ENCODE data around the gene AMER1.
"Not testable (repeated sequence)": the region's sequence is repeated elsewhere in the genome, so short reads cannot be mapped to it uniquely, and the experiment has no call there.

Gene AMER1

DNA sequence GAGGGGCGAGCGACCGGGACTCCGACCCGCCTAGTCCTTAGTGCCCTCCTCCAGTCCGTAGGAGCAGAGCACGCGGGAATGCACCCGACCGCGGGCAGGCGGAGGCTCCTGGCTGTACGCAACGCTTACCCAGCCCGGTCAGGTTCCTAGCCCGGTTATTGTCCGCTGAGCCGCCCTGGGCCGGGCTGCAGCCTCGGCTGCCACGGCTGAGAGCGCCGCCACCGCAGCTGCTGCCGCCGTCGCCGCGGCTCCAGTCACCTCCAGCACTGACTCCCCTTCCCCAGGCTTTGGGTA is at the start of gene AMER1:
Gene AMER1, minus strand, starts transcription at position 268 of the 294 bp plus-strand sequence. CDS start 12,422 bp downstream, outside the sequence.
- TF ChIP-seq, protein P1, sequence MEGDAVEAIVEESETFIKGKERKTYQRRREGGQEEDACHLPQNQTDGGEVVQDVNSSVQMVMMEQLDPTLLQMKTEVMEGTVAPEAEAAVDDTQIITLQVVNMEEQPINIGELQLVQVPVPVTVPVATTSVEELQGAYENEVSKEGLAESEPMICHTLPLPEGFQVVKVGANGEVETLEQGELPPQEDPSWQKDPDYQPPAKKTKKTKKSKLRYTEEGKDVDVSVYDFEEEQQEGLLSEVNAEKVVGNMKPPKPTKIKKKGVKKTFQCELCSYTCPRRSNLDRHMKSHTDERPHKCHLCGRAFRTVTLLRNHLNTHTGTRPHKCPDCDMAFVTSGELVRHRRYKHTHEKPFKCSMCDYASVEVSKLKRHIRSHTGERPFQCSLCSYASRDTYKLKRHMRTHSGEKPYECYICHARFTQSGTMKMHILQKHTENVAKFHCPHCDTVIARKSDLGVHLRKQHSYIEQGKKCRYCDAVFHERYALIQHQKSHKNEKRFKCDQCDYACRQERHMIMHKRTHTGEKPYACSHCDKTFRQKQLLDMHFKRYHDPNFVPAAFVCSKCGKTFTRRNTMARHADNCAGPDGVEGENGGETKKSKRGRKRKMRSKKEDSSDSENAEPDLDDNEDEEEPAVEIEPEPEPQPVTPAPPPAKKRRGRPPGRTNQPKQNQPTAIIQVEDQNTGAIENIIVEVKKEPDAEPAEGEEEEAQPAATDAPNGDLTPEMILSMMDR (IDR thresholded peaks at IDR 0.05): no peak
- no peaks in the 10 kb centered on the region for H3K9me3 ChIP-seq
- peak within 1 kb of the TSS; percentile 81 to 83 for H3K4me3 ChIP-seq
- no peaks in the 10 kb centered on the region for H3K27me3 ChIP-seq
- no peaks in the 10 kb centered on the region for H3K36me3 ChIP-seq
- H3K27ac ChIP-seq: peak within 1 kb of the TSS; percentile 89 to 95
- peaks cover 0 to 35% (median 12%) of the 10 kb centered on the region in 4 donors for H3K4me1 ChIP-seq
- no peak for DNase-seq
- intact Hi-C loops (cut with DNase I; ENCODE audit: low total_unique reads): loop anchor here (10.0 kb wide), 1 partner anchor 189 kb away; the partner anchor contains the start of gene MTMR8

DNA sequence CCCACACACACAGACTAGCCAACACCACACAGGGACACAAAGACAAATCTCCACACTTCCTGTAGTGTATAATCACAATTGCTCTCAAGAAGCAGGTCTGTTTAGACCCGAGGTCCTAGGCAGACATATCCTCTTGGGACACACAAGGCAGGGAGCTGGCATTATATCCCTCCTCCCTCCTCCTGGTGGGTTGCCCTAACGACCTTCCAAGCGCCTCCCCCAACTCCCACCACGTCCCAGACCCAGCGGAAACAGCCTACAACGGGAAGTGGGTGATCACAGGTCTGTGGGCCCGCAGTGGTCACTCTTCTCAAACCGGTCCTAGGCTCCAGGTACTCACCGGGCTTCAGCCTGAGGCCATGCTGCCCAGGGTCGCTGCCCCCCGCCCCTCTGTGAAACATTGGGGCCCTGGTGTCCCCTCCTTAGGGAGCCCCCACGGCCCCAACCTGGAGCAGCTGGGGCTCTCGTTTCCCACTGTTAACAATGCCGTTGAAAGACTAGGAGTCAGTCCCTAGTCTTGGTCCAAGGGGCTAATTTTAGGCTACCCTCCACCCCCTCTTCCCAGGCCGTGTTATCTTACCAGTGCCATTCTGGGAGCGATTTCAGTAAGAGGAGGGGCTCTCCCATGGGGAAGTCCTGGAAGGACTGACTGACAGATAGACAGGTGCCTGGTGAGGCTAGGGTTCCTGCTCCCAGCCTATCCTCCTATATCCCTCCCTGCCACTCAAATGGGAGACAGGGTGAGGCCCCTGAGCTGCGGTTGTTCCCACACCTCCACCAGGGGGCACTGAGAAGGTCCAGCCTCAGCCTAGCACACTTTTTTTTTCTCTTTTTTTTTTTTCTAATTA is 24.8 kb upstream of the AMER1 start, which contains the start of gene ASB12:
Gene ASB12, minus strand, starts transcription at position 485 of the 848 bp plus-strand sequence. CDS start 4,957 bp downstream, outside the sequence.
- Histone ChIP-seq H3K27ac (no peak within 1 kb of the TSS), H3K36me3 (no peaks in the 10 kb centered on the region), H3K4me3 (no peak within 1 kb of the TSS), H3K4me1 (no peaks in the 10 kb centered on the region), H3K27me3 (no peaks in the 10 kb centered on the region), H3K9me3 (no peaks in the 10 kb centered on the region)
- TF ChIP-seq, protein P1 (IDR thresholded peaks at IDR 0.05): no peak
- no peak for DNase-seq
- intact Hi-C loops (cut with DNase I; ENCODE audit: low total_unique reads): no loop called here

DNA sequence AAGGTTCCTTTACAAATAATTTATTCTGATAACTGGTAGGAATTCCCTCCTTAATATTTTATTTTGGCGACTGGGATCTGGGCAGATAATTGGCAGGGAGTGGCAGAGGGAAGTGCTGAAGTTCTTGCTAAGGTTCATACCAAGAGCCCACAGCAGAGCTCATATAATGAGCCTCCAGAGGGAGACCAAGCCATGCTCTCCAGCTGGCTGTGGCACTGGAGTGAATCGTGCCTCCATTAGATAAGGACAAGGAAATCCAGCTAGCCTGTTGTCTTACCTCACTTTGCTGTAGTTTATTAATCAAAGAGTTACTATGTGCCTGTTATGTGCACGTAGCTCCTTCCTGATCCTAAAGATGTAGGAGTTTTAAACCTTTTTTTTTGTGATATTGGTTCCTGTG is 23.6 kb upstream of the AMER1 start:
- no peak overlapping the region for H3K27ac ChIP-seq
- H3K27me3 ChIP-seq: no peaks in the 10 kb centered on the region
- no peaks in the 10 kb centered on the region for H3K9me3 ChIP-seq

DNA sequence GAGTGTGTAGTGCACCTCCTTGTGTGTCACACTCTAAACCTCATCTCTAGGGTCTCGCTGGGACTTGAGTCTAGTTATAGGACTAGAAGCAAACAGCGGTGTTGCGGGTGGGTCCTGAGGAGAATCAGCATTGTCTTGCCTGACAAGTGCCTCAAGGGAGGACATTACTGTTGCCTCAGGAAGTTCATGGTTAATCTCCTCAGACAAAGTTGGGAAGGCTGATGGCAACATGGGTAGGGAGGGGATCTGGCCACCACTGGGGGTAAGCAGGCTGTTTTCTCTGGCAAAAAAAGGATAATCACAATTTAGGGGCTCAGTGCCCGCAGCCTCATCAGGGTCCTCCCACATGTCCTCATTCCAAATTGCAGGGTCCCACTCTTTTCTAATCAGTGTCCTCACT is 12.5 kb upstream of the AMER1 start:
- intact Hi-C loops (cut with DNase I; ENCODE audit: low total_unique reads): no loop called here
- Histone ChIP-seq H3K27ac (no peak overlapping the region), H3K9me3 (no peaks in the 10 kb centered on the region), H3K36me3 (no peaks in the 10 kb centered on the region), H3K4me1 (no peaks in the 10 kb centered on the region), H3K4me3 (no peak overlapping the region), H3K27me3 (no peaks in the 10 kb centered on the region)
- no peak for DNase-seq
- TF ChIP-seq, protein P1 (IDR thresholded peaks at IDR 0.05): no peak

More for the DNA sequence above, 23.6 kb upstream of the AMER1 start:
- DNase-seq: no peak
- Histone ChIP-seq H3K4me3 (no peak overlapping the region), H3K36me3 (no peaks in the 10 kb centered on the region), H3K4me1 (no peaks in the 10 kb centered on the region)
- intact Hi-C loops (cut with DNase I; ENCODE audit: low total_unique reads): no loop called here
- TF ChIP-seq, protein P1 (IDR thresholded peaks at IDR 0.05): no peak

DNA sequence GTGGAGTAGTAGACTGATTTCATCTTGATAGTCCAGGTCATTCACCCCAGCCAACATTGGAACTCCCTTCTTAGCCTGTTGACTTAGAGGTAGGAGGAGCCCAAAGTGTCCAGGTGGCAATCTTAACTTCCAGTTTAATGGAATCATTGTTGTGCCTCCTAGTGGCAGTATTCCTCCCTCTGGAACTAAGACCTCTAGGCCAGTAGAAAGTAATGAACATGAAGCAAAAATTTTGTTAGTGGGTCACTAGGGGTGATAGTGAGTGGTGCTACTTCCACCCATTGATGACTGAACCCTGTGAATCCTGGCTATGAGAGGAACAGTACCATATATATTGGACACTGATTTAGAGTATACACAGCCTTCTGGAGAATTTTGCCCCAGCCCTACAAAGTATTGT is 8.5 kb upstream of the AMER1 start:
- intact Hi-C loops (cut with DNase I; ENCODE audit: low total_unique reads); H3K36me3 ChIP-seq; DNase-seq; H3K4me3 ChIP-seq; H3K9me3 ChIP-seq; H3K27ac ChIP-seq; H3K27me3 ChIP-seq; H3K4me1 ChIP-seq: not testable (repeated sequence)

DNA sequence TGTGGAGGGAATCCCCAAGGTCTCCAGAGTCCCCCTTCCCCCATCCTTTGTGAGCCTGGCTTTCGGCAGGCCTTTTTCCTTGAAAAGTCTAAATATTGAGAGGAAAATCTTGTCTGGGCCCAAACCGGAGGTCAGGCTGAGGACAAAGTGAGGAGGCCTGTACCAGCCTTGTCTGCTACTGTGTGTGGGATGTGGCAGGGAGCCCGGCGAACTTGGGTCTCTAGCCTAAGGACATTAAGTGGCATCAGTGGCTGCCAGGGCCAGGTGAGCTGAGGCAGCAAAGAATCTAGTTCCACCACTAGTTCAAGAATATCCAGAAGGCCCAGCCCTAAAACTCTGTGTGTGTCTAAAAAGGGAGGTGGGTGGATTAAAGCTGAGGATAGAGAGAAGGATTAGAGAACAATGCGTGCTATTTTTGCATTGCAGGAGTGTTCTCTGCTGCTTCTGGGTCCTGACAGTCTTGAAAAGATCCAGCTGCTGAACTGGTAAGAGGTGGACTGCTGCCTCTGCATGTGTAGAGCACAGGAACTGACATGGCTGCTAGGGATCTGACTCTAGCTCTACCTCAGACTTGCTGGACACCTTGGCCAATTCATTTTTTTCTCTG is 1.2 kb upstream of the AMER1 start:
- Histone ChIP-seq H3K36me3 (no peaks in the 10 kb centered on the region), H3K27ac (peak overlapping the region; percentile 89 to 95), H3K27me3 (no peaks in the 10 kb centered on the region), H3K4me1 (peaks cover 0 to 35% (median 12%) of the 10 kb centered on the region in 4 donors), H3K4me3 (peak overlapping the region; percentile 81 to 83), H3K9me3 (no peaks in the 10 kb centered on the region)
- DNase-seq: no peak
- intact Hi-C loops (cut with DNase I; ENCODE audit: low total_unique reads): loop anchor here (10.0 kb wide), 1 partner anchor 188 kb away; the partner anchor contains the start of gene MTMR8
- TF ChIP-seq, protein P1 (IDR thresholded peaks at IDR 0.05): no peak
